ENCODE results near the gene LEFTY2. TPM values are rescaled to one million over a fixed set of nuclear protein-coding genes. Genes with fewer than 3 reads are reported as not detected.

Gene LEFTY2
- polyA plus RNA-seq, 4 donors: 0.75 to 2.4 (median 1.1) TPM

Other genes starting within 250 kb of the LEFTY2 start
- 100 to 1,000 TPM; 328 to 570 (median 426) TPM for gene SRP9, start 163.4 kb downstream of the LEFTY2 start, polyA plus RNA-seq (ENCODE audit: insufficient read length in 4 of 4)
- 10 to 100 TPM; 58.2 to 62.9 (median 59.3) TPM for gene EPHX1, start 131.1 kb downstream of the LEFTY2 start, polyA plus RNA-seq (ENCODE audit: insufficient read length in 4 of 4)
- 10 to 100 TPM; 37.9 to 84.7 (median 48.4) TPM for gene TMEM63A, start 58.8 kb downstream of the LEFTY2 start, polyA plus RNA-seq (ENCODE audit: insufficient read length in 4 of 4)
- 1 to 10 TPM in 3 of 4 donors, under 1 TPM in 1; 0.46 to 7.0 (median 4.9) TPM for gene LEFTY1, start 52.1 kb downstream of the LEFTY2 start, polyA plus RNA-seq (ENCODE audit: insufficient read length in 4 of 4)
- 10 to 100 TPM; 42.6 to 64.1 (median 45.8) TPM for gene PYCR2, start 17.0 kb downstream of the LEFTY2 start, polyA plus RNA-seq (ENCODE audit: insufficient read length in 4 of 4)
- gene SDE2, start 58.1 kb upstream of the LEFTY2 start, polyA plus RNA-seq (ENCODE audit: insufficient read length in 4 of 4): 10 to 100 TPM; 20.0 to 26.8 (median 22.2) TPM
- gene H3-3A, start 121.5 kb upstream of the LEFTY2 start, polyA plus RNA-seq (ENCODE audit: insufficient read length in 4 of 4): 1,000 to 10,000 TPM; 1,093 to 1,770 (median 1,297) TPM
- gene ACBD3, start 245.5 kb upstream of the LEFTY2 start, polyA plus RNA-seq (ENCODE audit: insufficient read length in 4 of 4): 10 to 100 TPM; 52.2 to 78.1 (median 59.8) TPM